ENCODE measurements around the gene TFF2.

Gene TFF2

DNA sequence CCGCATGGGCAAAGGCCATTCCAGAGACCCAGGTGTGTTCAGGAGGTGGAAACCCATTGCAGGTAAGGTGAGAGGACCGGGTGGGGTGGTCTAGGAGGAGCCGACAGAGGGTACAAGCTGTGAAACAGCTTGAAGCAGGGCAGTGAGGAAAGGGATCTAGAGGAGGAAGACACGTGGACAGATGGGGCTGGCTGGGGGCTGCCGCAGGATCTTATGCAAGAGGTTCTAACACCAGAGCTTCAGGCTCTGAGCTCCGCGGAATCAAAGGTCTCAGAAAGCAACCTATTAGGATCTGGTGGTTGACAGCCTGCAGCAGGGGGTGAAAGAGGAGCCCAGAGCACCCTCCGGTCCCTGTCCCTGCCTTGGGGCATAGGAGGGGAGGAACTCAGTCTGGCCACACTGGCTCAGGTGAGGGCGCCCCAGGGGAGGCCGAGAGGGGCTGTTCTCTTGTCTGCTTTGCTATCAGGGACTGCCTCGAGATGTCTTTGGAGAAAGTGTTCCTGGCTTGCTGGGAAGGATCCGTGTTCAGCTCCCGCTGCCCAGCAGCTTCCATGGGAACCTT lies 13.6 kb upstream of the TFF2 start:
- DNase-seq: no peak

DNA sequence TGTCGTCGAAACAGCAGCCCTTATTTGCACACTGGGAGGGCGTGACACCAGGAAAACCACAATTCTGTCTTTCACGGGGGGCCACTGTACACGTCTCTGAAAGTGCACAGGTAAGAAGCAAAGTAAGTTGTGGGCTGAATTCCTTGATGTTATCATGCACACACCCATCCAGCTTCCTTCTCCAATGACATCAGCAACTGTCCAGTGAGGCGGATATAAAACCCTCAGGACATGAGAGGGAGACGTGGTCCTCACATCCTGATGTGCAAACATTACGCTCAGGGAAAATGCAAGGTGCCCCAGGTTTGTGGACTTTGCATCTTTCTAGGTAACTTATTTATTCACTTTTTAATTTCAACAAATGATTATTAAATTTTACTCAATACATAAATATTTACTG lies 12.5 kb upstream of the TFF2 start:
- no peak for DNase-seq

DNA sequence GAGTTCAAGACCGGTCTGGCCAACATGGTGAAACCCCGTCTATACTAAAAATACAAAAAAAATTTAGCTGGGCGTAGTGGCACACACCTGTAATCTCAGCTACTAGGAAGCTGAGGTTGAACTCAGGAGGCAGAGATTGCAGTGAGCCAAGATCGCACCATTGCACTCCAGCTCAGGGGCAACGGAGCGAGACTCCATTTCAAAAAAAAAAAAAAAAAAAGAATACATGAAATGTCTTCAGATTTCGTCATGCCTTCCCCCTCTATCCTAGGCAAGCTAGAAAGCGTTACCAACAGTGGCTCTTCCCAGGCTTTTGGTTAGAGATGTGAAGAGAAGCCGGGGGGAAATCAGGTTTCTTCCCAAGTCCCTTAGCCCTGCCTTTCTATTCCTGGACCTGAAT lies 11.9 kb upstream of the TFF2 start:
- DNase-seq: no peak

GRCh38 chr21:42362198-42362597 lies 11.4 kb upstream of the TFF2 start:
- DNase-seq: no peak

GRCh38 chr21:42361286-42361685 lies 10.5 kb upstream of the TFF2 start:
- DNase-seq: no peak

DNA sequence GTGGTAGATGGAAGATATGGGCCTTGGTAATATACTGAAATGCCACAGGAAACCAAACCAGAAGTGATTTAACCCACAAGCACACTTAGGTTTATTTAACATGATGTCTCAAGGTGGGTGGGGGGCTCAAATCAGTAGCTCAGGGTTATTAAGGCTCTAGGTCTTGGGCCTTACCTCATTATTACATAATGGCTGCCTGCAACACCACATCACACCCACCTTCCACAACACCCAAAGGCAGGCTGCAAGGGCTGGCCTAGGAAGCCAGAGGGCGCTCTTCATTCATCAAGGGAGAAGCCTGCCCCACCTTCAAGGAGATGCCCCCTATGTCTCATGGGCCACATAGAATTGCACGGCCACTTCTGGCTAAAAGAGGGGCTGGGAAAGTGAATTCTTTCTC lies 9.5 kb upstream of the TFF2 start:
- no peak for DNase-seq

DNA sequence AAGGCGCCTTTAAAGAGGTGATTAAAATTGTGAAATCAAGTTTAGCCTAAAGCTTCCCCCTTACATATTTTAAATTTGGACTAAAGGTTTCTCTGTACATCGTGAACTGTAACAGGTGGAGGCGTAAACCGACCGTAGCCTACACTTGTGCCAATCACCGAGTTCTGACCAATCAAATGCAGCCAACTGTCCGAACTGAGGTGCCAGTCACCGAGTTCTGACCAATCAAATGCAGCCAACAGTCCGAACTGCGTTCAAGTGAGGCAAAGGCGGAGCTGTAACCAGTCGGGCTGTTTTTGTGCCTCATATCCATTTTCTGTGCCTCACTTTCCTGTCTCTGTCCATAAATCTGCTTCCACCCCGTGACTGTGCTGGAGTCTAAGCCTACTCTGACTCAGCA lies 8.1 kb upstream of the TFF2 start:
- DNase-seq: no peak

GRCh38 chr21:42358261-42358660 lies 7.5 kb upstream of the TFF2 start:
- DNase-seq: no peak

GRCh38 chr21:42357307-42357706 lies 6.5 kb upstream of the TFF2 start:
- no peak for DNase-seq

DNA sequence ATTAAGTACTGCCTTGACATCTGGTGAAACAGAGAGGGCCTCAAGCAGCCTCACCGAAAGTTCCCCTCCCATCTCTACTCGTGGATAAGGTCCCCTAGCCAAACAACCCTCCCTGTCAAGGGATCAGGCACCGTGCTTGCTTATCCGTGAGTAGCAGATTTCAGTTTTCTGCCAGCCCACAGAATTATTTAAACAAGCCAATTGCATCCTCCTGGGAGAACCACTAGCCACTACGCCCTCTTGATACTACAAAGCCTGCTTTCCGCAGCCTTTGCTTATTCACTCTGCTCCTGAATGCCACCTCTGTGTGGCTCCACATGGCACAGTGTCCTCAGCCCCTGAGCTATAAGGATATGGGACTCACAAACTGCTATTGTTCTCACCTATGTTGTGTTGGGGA lies 5.9 kb upstream of the TFF2 start:
- DNase-seq: no peak

DNA sequence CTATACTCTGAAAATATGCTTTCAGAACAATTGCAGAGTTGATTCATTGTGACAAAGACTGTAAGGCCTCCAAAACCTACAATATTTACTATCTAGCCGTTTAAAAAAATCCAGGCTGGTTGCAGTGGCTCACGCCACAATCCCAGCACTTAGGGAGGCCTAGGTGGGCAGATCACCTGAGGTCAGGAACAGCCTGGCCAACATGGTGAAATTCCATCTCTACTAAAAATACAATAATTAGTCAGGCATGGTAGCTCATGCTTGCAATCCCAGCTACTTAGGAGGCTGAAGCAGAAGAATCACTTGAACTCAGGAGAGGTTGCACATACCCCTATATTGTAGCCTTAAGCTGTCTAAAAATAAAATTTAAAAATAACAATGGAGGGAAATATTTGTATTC lies 5.3 kb upstream of the TFF2 start:
- DNase-seq: no peak

- DNase-seq: no peak
Observed at GRCh38 chr21:42353623-42354022, 2.8 kb upstream of the TFF2 start.

- no peak for DNase-seq
Observed at GRCh38 chr21:42352441-42353095, 1.8 kb upstream of the TFF2 start.

GRCh38 chr21:42351626-42352440 lies 1.0 kb upstream of the TFF2 start:
- no peak for DNase-seq

- DNase-seq: no peak
Observed at GRCh38 chr21:42350318-42350910, 380 bp downstream of the TFF2 start.

GRCh38 chr21:42349420-42350317 lies 1.1 kb downstream of the TFF2 start:
- DNase-seq: no peak

DNA sequence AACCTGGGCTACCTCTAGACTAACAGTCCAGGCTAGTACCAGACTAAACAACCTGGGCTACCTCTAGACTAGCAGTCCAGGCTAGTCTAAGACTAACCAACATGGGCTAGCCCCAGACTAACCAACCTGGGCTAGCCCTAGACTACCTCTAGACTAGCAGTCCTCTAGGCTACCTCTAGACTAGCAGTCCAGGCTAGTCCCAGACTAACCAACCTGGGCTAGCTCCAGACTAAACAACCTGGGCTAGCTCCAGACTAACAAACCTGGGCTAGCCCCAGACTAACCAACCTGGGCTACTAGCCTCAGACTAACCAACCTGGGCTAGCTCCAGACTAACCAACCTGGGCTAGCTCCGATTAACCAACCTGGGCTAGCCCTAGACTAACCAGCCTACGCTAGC lies 2.0 kb downstream of the TFF2 start:
- DNase-seq: no peak

- DNase-seq: no peak
Observed at GRCh38 chr21:42347601-42348327, 3.0 kb downstream of the TFF2 start.

GRCh38 chr21:42346866-42347600 lies 3.8 kb downstream of the TFF2 start:
- DNase-seq: no peak

GRCh38 chr21:42346441-42346840 lies 4.4 kb downstream of the TFF2 start:
- DNase-seq: no peak

GRCh38 chr21:42344631-42345030 lies 6.2 kb downstream of the TFF2 start:
- DNase-seq: no peak

Measured in GOT3 (cell line).